Measurements from ENCODE around the gene PTBP1. TPM values are rescaled to one million over a fixed set of nuclear protein-coding genes. Genes with fewer than 3 reads are reported as not detected.

PTBP1 gene
- total RNA-seq, 1 experiment from 2014 or later, result 680 TPM

GRCh38 chr19:798415-799075 is 1.3 kb downstream of the PTBP1 start:
- no peaks in the 10 kb centered on the region for H3K9me3 Mint-ChIP-seq
- TF ChIP-seq HMGXB4 (CRISPR knock-in tag; IDR thresholded peaks at IDR 0.05) (0 out of 2 replicates have a peak, but pooled peaks have one; percentile 2), GTF2I (CRISPR knock-in tag; conservative IDR thresholded peaks at IDR 0.05) (no peak), MXD4 (CRISPR knock-in tag; IDR thresholded peaks at IDR 0.05; ENCODE audit: borderline replicate concordance) (no peak), KAT7 (CRISPR knock-in tag; IDR thresholded peaks at IDR 0.05; ENCODE audit: borderline replicate concordance) (no peak)
- no peak for DNase-seq (ENCODE audit: low spot score)
- no peak for ATAC-seq
- H3K4me1 Mint-ChIP-seq, result peaks cover 42% of the 10 kb centered on the region
- peak overlapping the region; percentile 97 for H3K27ac Mint-ChIP-seq
- H3K36me3 Mint-ChIP-seq, result peaks cover 32% of the 10 kb centered on the region
- H3K4me3 Mint-ChIP-seq, result peak overlapping the region; percentile 87
- CTCF ChIA-PET, result interaction anchor here (0.9 to 1.4 kb wide), 4 partner anchors 25 to 284 kb away, joined by 3 to 6 read pairs (median 3); no protein-coding TSS in a partner anchor
- POLR2A ChIA-PET, result interaction anchor here (0.5 to 1.5 kb wide), 5 partner anchors 10 to 118 kb away, joined by 3 to 5 read pairs (median 4); no protein-coding TSS in a partner anchor
- H3K27me3 Mint-ChIP-seq (ENCODE audit: low read depth), result no peaks in the 10 kb centered on the region

GRCh38 chr19:799076-799881 is 2.0 kb downstream of the PTBP1 start:
- Mint-ChIP-seq H3K4me1 (peaks cover 43% of the 10 kb centered on the region), H3K9me3 (no peaks in the 10 kb centered on the region), H3K4me3 (peak overlapping the region; percentile 87), H3K27ac (peak overlapping the region; percentile 97), H3K36me3 (peaks cover 39% of the 10 kb centered on the region), H3K27me3 (ENCODE audit: low read depth) (no peaks in the 10 kb centered on the region)
- ChIA-PET CTCF (interaction anchor here (0.6 to 1.4 kb wide), 6 partner anchors 13 to 283 kb away, joined by 3 to 6 read pairs (median 3); no protein-coding TSS in a partner anchor), POLR2A (interaction anchor here (1.0 to 1.5 kb wide), 6 partner anchors 10 to 144 kb away, joined by 3 to 5 read pairs (median 4); no protein-coding TSS in a partner anchor)
- ATAC-seq, result no peak
- no peak for TF ChIP-seq SOX15 (CRISPR knock-in tag; IDR thresholded peaks at IDR 0.05)
- no peak for TF ChIP-seq E2F4 (CRISPR knock-in tag; IDR thresholded peaks at IDR 0.05; ENCODE audit: borderline replicate concordance, low read depth)
- TF ChIP-seq TEAD1 (CRISPR knock-in tag; IDR thresholded peaks at IDR 0.05), result 0 out of 2 replicates have a peak, but pooled peaks have one; percentile 25
- TF ChIP-seq ZNF281 (CRISPR knock-in tag; IDR thresholded peaks at IDR 0.05), result no peak
- 0 out of 2 replicates have a peak, but pooled peaks have one; percentile 19 for TF ChIP-seq MAX (CRISPR knock-in tag; IDR thresholded peaks at IDR 0.05)
- TF ChIP-seq ZNF317 (CRISPR knock-in tag; IDR thresholded peaks at IDR 0.05; ENCODE audit: borderline replicate concordance, low read depth), result no peak
- no peak for DNase-seq (ENCODE audit: low spot score)

- no peaks in the 10 kb centered on the region for H3K27me3 Mint-ChIP-seq (ENCODE audit: low read depth)
- ATAC-seq (no peak), DNase-seq (ENCODE audit: low spot score) (no peak)
- CTCF ChIA-PET, result interaction anchor here (0.6 to 0.8 kb wide), 3 partner anchors 14 to 120 kb away, joined by 3 to 4 read pairs (median 3); no protein-coding TSS in a partner anchor
- H3K36me3 Mint-ChIP-seq, result peaks cover 44% of the 10 kb centered on the region
- no peaks in the 10 kb centered on the region for H3K9me3 Mint-ChIP-seq
- POLR2A ChIA-PET, result interaction anchor here (1.0 kb wide), 1 partner anchor 14 kb away, joined by 3 read pairs; no protein-coding TSS in a partner anchor
- peak overlapping the region; percentile 87 for H3K4me3 Mint-ChIP-seq
- peaks cover 43% of the 10 kb centered on the region for H3K4me1 Mint-ChIP-seq
- H3K27ac Mint-ChIP-seq, result peak overlapping the region; percentile 97
- TF ChIP-seq GTF2I (CRISPR knock-in tag; conservative IDR thresholded peaks at IDR 0.05), result no peak
- no peak for TF ChIP-seq ATF6 (CRISPR knock-in tag; IDR thresholded peaks at IDR 0.05)
- TF ChIP-seq IRF1 (CRISPR knock-in tag; IDR thresholded peaks at IDR 0.05), result no peak
- TF ChIP-seq ZNF532 (CRISPR knock-in tag; IDR thresholded peaks at IDR 0.05; ENCODE audit: borderline replicate concordance), result no peak
Measured at GRCh38 chr19:800360-801029, 3.2 kb downstream of the PTBP1 start.
